ENCODE results near the gene POLK. TPM values are rescaled to one million over a fixed set of nuclear protein-coding genes. Genes with fewer than 3 reads are reported as not detected.

POLK gene
- total and polyA plus RNA-seq, 2 donors (not counting 3 experiments of a cell fraction or from before 2014, with no cell fraction given), result 5.1 to 27.3 TPM

GRCh38 chr5:75614176-75614575 lies 102.5 kb downstream of the POLK start:
- Histone ChIP-seq H4K20me1 (replicated peaks; ENCODE audit: control insufficient read depth, extremely low read depth, insufficient read depth, low read length) (no peaks in the 10 kb centered on the region), H2AFZ (ENCODE audit: low read depth, low read length) (no peak overlapping the region), H3K9me1 (replicated peaks; ENCODE audit: control insufficient read depth, extremely low read depth, insufficient read depth, low read length) (no peaks in the 10 kb centered on the region), H3K27ac (ENCODE audit: insufficient read depth, low read depth, low read length) (no peak overlapping the region), H3K79me2 (ENCODE audit: control insufficient read depth, insufficient read depth, low read length) (no peaks in the 10 kb centered on the region), H3K4me2 (ENCODE audit: insufficient read depth, low read length) (no peak overlapping the region), H3K9ac (replicated peaks; ENCODE audit: extremely low read depth, insufficient read depth, low read length) (no peak overlapping the region), H3K27me3 (ENCODE audit: control insufficient read depth in 2 of 2, insufficient read depth in 2 of 2, low read length in 2 of 2) (no peaks in the 10 kb centered on the region), H3K4me3 (replicated peaks in 1 of 3; ENCODE audit: insufficient read depth in 1 of 3, low read depth in 1 of 3, low read length in 3 of 3) (no peak overlapping the region), H3K9me3 (replicated peaks; ENCODE audit: control insufficient read depth, insufficient read depth, low read length) (no peaks in the 10 kb centered on the region), H3K36me3 (ENCODE audit: control insufficient read depth in 2 of 2, extremely low read depth in 1 of 2, insufficient read depth in 2 of 2, low read length in 2 of 2) (no peaks in the 10 kb centered on the region), H3K4me1 (ENCODE audit: control insufficient read depth, extremely low read depth, insufficient read depth, low read length) (peaks cover 11% of the 10 kb centered on the region)
- intact Hi-C loops (cut with micrococcal nuclease), result no loop called here
- no TSS peak for BruUV-seq (replicated peaks)
- ChIA-PET CTCF (interaction anchor here (1.3 kb wide), 1 partner anchor 67 kb away, joined by 3 read pairs; no protein-coding TSS in a partner anchor), POLR2A (no interaction called here)
- TF ChIP-seq EZH2 (IDR thresholded peaks at IDR 0.05; ENCODE audit: borderline replicate concordance, low read depth, low read length, severe bottlenecking) (no peak), GATA2 (IDR thresholded peaks at IDR 0.05; ENCODE audit: insufficient read depth, insufficient read length, low read depth, low read length) (no peak), MYC (IDR thresholded peaks at IDR 0.05; ENCODE audit: low read depth, low read length) (no peak), JUN (IDR thresholded peaks at IDR 0.05; ENCODE audit: borderline replicate concordance, insufficient read depth, insufficient read length, low read depth) (no peak), POLR2AphosphoS5 (IDR thresholded peaks at IDR 0.05; ENCODE audit: insufficient read depth, low read depth, low read length) (no peak), MAX (IDR thresholded peaks at IDR 0.05; ENCODE audit: insufficient read depth, insufficient read length) (no peak), POLR2A (IDR thresholded peaks at IDR 0.05; ENCODE audit: low read depth, low read length) (no peak), FOS (IDR thresholded peaks at IDR 0.05; ENCODE audit: borderline replicate concordance, insufficient read depth, low read length) (no peak), CTCF (IDR thresholded peaks at IDR 0.05; ENCODE audit: extremely low read depth in 1 of 2, insufficient read depth in 1 of 2, low read depth in 1 of 2, low read length in 2 of 2) (no peak)
- FAIRE-seq (peak; percentile 33), DNase-seq (ENCODE audit: low read depth, low spot score) (no peak)
- dilution Hi-C loops (cut with MboI; ENCODE audit: extremely low pct_ligation_motif_present, low sequenced_read_pairs), result no loop called here

Data from endothelial cell of umbilical vein (primary cell).